IPS DF 4.7 (cell line): Measurements from ENCODE around the gene YDJC.
"Not testable (repeated sequence)": the region's sequence is repeated elsewhere in the genome, so short reads cannot be mapped to it uniquely, and the experiment has no call there.

Experiments used
- DNase-seq: peaks from one replicate; pipeline ENCODE4 v3.0.0-alpha.2; 2013; ENCODE audit warnings: low spot score; ENCODE audit errors: extremely low read depth

Gene YDJC

GRCh38 chr22:21609556-21610157, 20.2 kb downstream of the YDJC start:
- DNase-seq = not testable (repeated sequence)

GRCh38 chr22:21606775-21607174, 23.0 kb downstream of the YDJC start:
- no peak for DNase-seq

- DNase-seq = no peak
Measured at GRCh38 chr22:21605887-21606564, 23.8 kb downstream of the YDJC start.

GRCh38 chr22:21603973-21604372, 25.8 kb downstream of the YDJC start:
- DNase-seq = no peak

GRCh38 chr22:21602579-21602978, 27.2 kb downstream of the YDJC start:
- no peak for DNase-seq

- no peak for DNase-seq
Measured at GRCh38 chr22:21599053-21599893, 30.5 kb downstream of the YDJC start.

- no peak for DNase-seq
Measured at GRCh38 chr22:21598302-21598701, 31.5 kb downstream of the YDJC start.

- not testable (repeated sequence) for DNase-seq
Measured at GRCh38 chr22:21596356-21597135, 33.3 kb downstream of the YDJC start.

GRCh38 chr22:21594865-21595452, 34.9 kb downstream of the YDJC start:
- no peak for DNase-seq

GRCh38 chr22:21593406-21594232, 36.2 kb downstream of the YDJC start:
- no peak for DNase-seq

- DNase-seq = no peak
Measured at GRCh38 chr22:21592422-21592821, 37.4 kb downstream of the YDJC start.

GRCh38 chr22:21591695-21592094, 38.1 kb downstream of the YDJC start:
- no peak for DNase-seq

- DNase-seq = no peak
Measured at GRCh38 chr22:21590809-21591641, 38.8 kb downstream of the YDJC start.

- no peak for DNase-seq
Measured at GRCh38 chr22:21589396-21589795, 40.4 kb downstream of the YDJC start.

- no peak for DNase-seq
Measured at GRCh38 chr22:21587803-21588611, 41.8 kb downstream of the YDJC start.

GRCh38 chr22:21585389-21585788, 44.4 kb downstream of the YDJC start:
- no peak for DNase-seq

GRCh38 chr22:21582801-21583740, 46.8 kb downstream of the YDJC start:
- DNase-seq = no peak
